ENCODE data around the gene VPS54.

GRCh38 chr2:63888053-63888452, 131.2 kb downstream of the VPS54 start:
- TF ChIP-seq POLR2A (IDR thresholded peaks at IDR 0.05; ENCODE audit: low read length) (no peak), GATA1 (IDR thresholded peaks at IDR 0.05; ENCODE audit: low read depth, low read length) (no peak)

Measured in erythroblast (primary cell).